Head of caudate nucleus (tissue), 42 donors: ENCODE results near the gene PAX3.
"Not testable (repeated sequence)": the region's sequence is repeated elsewhere in the genome, so short reads cannot be mapped to it uniquely, and the experiment has no call there.

Experiments
- DNase-seq, 42 donors: peaks; one replicate each; pipeline versions ENCODE4 v3.0.0 to v3.0.0-alpha.2; 2020 to 2021; ENCODE audit warnings: mixed read lengths in 7 of 42
- intact Hi-C: fragments of 100-400 bp; cut with DNase I; formaldehyde crosslinking; loops from one replicate; pipeline ENCODE4 v1.15.0; 2022

PAX3 gene

GRCh38 chr2:222180619-222181018, 118.2 kb downstream of the PAX3 start:
- intact Hi-C loops, result no loop called here
- DNase-seq, result no peak

- no peak for DNase-seq
- intact Hi-C loops, result no loop called here
These were observed 119.2 kb downstream of the PAX3 start for GRCh38 chr2:222179592-222179991.

GRCh38 chr2:222178450-222178849, 120.3 kb downstream of the PAX3 start:
- intact Hi-C loops, result no loop called here
- no peak for DNase-seq

- no peak for DNase-seq
- intact Hi-C loops, result no loop called here
These were observed 121.9 kb downstream of the PAX3 start for GRCh38 chr2:222176890-222177289.

GRCh38 chr2:222174450-222174849, 124.3 kb downstream of the PAX3 start:
- no peak for DNase-seq

GRCh38 chr2:222169346-222169745, 129.5 kb downstream of the PAX3 start:
- no peak for DNase-seq
- intact Hi-C loops, result no loop called here

More at GRCh38 chr2:222174450-222174849, 124.3 kb downstream of the PAX3 start:
- intact Hi-C loops, result no loop called here

- intact Hi-C loops, result no loop called here
These were observed 131.0 kb downstream of the PAX3 start for GRCh38 chr2:222167762-222168161.

GRCh38 chr2:222160944-222161343, 137.9 kb downstream of the PAX3 start:
- intact Hi-C loops, result no loop called here
- no peak for DNase-seq

More at GRCh38 chr2:222167762-222168161, 131.0 kb downstream of the PAX3 start:
- DNase-seq, result no peak

GRCh38 chr2:222160125-222160524, 138.7 kb downstream of the PAX3 start:
- intact Hi-C loops, result no loop called here
- DNase-seq, result no peak

- no peak for DNase-seq
- intact Hi-C loops, result no loop called here
These were observed 139.6 kb downstream of the PAX3 start for GRCh38 chr2:222159221-222159620.

GRCh38 chr2:222155003-222155664, 143.7 kb downstream of the PAX3 start:
- DNase-seq, intact Hi-C loops: not testable (repeated sequence)
